ENCODE measurements around the gene TMOD1. TPM values are rescaled to one million over a fixed set of nuclear protein-coding genes. Genes with fewer than 3 reads are reported as not detected.

Gene TMOD1
- total RNA-seq, 1 experiment from 2014 or later = 0.58 TPM

- DNase-seq (ENCODE audit: low read depth) = no peak
These were observed 129.1 kb downstream of the TMOD1 start for GRCh38 chr9:97630591-97630990.

- DNase-seq (ENCODE audit: low read depth) = no peak
These were observed 130.9 kb downstream of the TMOD1 start for GRCh38 chr9:97632248-97632984.

- DNase-seq (ENCODE audit: low read depth) = peak; percentile 99
These were observed 131.8 kb downstream of the TMOD1 start, which contains the start of the genes NCBP1 and TSTD2 for GRCh38 chr9:97632985-97633858. NCBP1 (plus strand) TSS chr9:97633821; CDS start chr9:97633882, 61 bp downstream. TSTD2 (minus strand) TSS chr9:97633368; CDS start chr9:97627562, 5,806 bp downstream.

- DNase-seq (ENCODE audit: low read depth) = no peak
These were observed 132.5 kb downstream of the TMOD1 start for GRCh38 chr9:97633859-97634490.

GRCh38 chr9:97635026-97635425, 133.6 kb downstream of the TMOD1 start:
- DNase-seq (ENCODE audit: low read depth) = no peak

GRCh38 chr9:97636903-97637302, 135.4 kb downstream of the TMOD1 start:
- DNase-seq (ENCODE audit: low read depth) = no peak

- DNase-seq (ENCODE audit: low read depth) = no peak
These were observed 137.2 kb downstream of the TMOD1 start for GRCh38 chr9:97638666-97639065.

GRCh38 chr9:97640325-97640724, 138.9 kb downstream of the TMOD1 start:
- no peak for DNase-seq (ENCODE audit: low read depth)

GRCh38 chr9:97645720-97646119, 144.3 kb downstream of the TMOD1 start:
- DNase-seq (ENCODE audit: low read depth) = no peak

GRCh38 chr9:97647996-97648395, 146.5 kb downstream of the TMOD1 start:
- no peak for DNase-seq (ENCODE audit: low read depth)

Other genes with a start within 250 kb of the TMOD1 start
- 0.03 and 0.88 TPM in 2 replicates for gene CCDC180, start 194.0 kb upstream of the TMOD1 start, total RNA-seq (2014; rRNA removed; shearing (Covaris generic))
- 7.2 TPM in 2 replicates for gene TDRD7, start 89.6 kb upstream of the TMOD1 start, total RNA-seq (2014; rRNA removed; shearing (Covaris generic))
- gene TSTD2, start 131.7 kb downstream of the TMOD1 start, total RNA-seq (2014; rRNA removed; shearing (Covaris generic)) = 14.8 and 15.0 TPM in 2 replicates
- 49.2 and 52.9 TPM in 2 replicates for gene NCBP1, start 132.2 kb downstream of the TMOD1 start, total RNA-seq (2014; rRNA removed; shearing (Covaris generic))
- 5.4 and 7.9 TPM in 2 replicates for gene XPA, start 195.7 kb downstream of the TMOD1 start, total RNA-seq (2014; rRNA removed; shearing (Covaris generic))

Data from HT1080 (cell line).